PC-9 (cell line): ENCODE results near the gene LAMB1. TPM values are rescaled to one million over a fixed set of nuclear protein-coding genes. Genes with fewer than 3 reads are reported as not detected.
A peak's percentile ranks its signal among the peaks of the same experiment; 100 is the strongest.

Experiments
- BruUV-seq: library from RNA; stranded (reverse); fragments of 400-500 nt; replicated peaks from 2 replicates; lab custom pipeline; 2021; lab: Mats Ljungman, UMichigan
- CTCF ChIA-PET: fragments of 300-600 bp; sonication (Branson Sonifier 250); formaldehyde crosslinking; loops from one replicate; lab custom pipeline; 2022; ENCODE audit warnings: antibody characterized with exemption; lab: Charles Lee
- POLR2A ChIA-PET: fragments of 300-600 bp; sonication (Branson Sonifier 250); formaldehyde crosslinking; loops from one replicate; lab custom pipeline; 2022; ENCODE audit warnings: antibody characterized with exemption; ENCODE audit not compliant: unreplicated experiment; lab: Charles Lee
- DNase-seq, 2 experiments: peaks; one replicate each; pipeline versions ENCODE4 v3.0.0 to v3.0.0-alpha.2; 2015 to 2022; ENCODE audit warnings: mixed read lengths in 1 of 2
- H2AFZ ChIP-seq: fragments of 200-600 bp; sonication (generic); 2 replicates; pipeline ENCODE4 v1.8.1; 2017; ENCODE audit warnings: antibody characterized with exemption
- H3F3A ChIP-seq: fragments of 200-600 bp; sonication (generic); 2 replicates; pipeline ENCODE4 v1.8.1; 2017; ENCODE audit warnings: antibody characterized with exemption, mild to moderate bottlenecking, low read depth; ENCODE audit not compliant: insufficient read depth
- H3K27ac ChIP-seq: fragments of 200-600 bp; sonication (generic); 2 replicates; pipeline ENCODE4 v1.6.1; 2016; ENCODE audit warnings: mixed run types
- H3K27me3 ChIP-seq: fragments of 200-600 bp; sonication (generic); 2 replicates; pipeline ENCODE4 v1.6.1; 2016; ENCODE audit warnings: low read depth, mixed run types; ENCODE audit not compliant: insufficient read depth
- H3K36me3 ChIP-seq: fragments of 200-600 bp; sonication (generic); 2 replicates; pipeline ENCODE4 v1.6.1; 2016; ENCODE audit warnings: low read depth, mixed run types
- H3K4me1 ChIP-seq: fragments of 200-600 bp; sonication (generic); replicated peaks from 2 replicates; pipeline ENCODE4 v1.6.1; 2016; ENCODE audit warnings: mixed run types; ENCODE audit not compliant: insufficient read depth
- H3K4me2 ChIP-seq: fragments of 200-600 bp; sonication (generic); 2 replicates; pipeline ENCODE4 v1.6.1; 2017; ENCODE audit warnings: mixed run types
- H3K4me3 ChIP-seq: fragments of 200-600 bp; sonication (generic); 2 replicates; pipeline ENCODE4 v1.6.1; 2016; ENCODE audit warnings: mixed run types
- H3K79me2 ChIP-seq: fragments of 200-600 bp; sonication (generic); 2 replicates; pipeline ENCODE4 v1.6.1; 2017; ENCODE audit warnings: low read depth, mixed run types
- H3K9me2 ChIP-seq: fragments of 200-600 bp; sonication (generic); 2 replicates; pipeline ENCODE4 v1.8.1; 2017; ENCODE audit warnings: mild to moderate bottlenecking; ENCODE audit not compliant: insufficient read depth
- H3K9me3 ChIP-seq: fragments of 200-600 bp; sonication (generic); 2 replicates; pipeline ENCODE4 v1.8.1; 2016; ENCODE audit warnings: low read depth; ENCODE audit not compliant: insufficient read depth
- H4K20me1 ChIP-seq: fragments of 200-600 bp; sonication (generic); 2 replicates; pipeline ENCODE4 v1.8.1; 2017; ENCODE audit not compliant: insufficient read depth
- EZH2 ChIP-seq: fragments of 200-600 bp; sonication (generic); IDR thresholded peaks from 2 replicates; pipeline ENCODE4 v1.8.0; 2017; ENCODE audit warnings: antibody characterized with exemption, low read depth
- intact Hi-C: fragments of 100-400 bp; cut with micrococcal nuclease; formaldehyde crosslinking; loops from one replicate; pipeline ENCODE4 v1.10.0; 2022; ENCODE audit not compliant: unreplicated experiment
- total RNA-seq: library from RNA; stranded (reverse); gene quantifications from 2 replicates; pipeline ENCODE4 v1.2.3, GENCODE V29; 2021
- TF ChIP-seq, protein P1 (sequence below): fragments of 200-600 bp; sonication (generic); conservative IDR thresholded peaks from 2 replicates; pipeline ENCODE4 v1.6.1; 2017; ENCODE audit warnings: mixed run types, antibody characterized with exemption, mild to moderate bottlenecking, moderate library complexity

The LAMB1 gene
- total RNA-seq, 1 experiment from 2014 or later = 236 TPM

- no peak overlapping the region for H3K4me3 ChIP-seq
- no TSS peak for BruUV-seq
- H3K36me3 ChIP-seq = no peaks in the 10 kb centered on the region
- H3K9me2 ChIP-seq = no peaks in the 10 kb centered on the region
- H3K79me2 ChIP-seq = no peaks in the 10 kb centered on the region
- H3K4me1 ChIP-seq = peaks cover 30% of the 10 kb centered on the region
- TF ChIP-seq, protein P1, sequence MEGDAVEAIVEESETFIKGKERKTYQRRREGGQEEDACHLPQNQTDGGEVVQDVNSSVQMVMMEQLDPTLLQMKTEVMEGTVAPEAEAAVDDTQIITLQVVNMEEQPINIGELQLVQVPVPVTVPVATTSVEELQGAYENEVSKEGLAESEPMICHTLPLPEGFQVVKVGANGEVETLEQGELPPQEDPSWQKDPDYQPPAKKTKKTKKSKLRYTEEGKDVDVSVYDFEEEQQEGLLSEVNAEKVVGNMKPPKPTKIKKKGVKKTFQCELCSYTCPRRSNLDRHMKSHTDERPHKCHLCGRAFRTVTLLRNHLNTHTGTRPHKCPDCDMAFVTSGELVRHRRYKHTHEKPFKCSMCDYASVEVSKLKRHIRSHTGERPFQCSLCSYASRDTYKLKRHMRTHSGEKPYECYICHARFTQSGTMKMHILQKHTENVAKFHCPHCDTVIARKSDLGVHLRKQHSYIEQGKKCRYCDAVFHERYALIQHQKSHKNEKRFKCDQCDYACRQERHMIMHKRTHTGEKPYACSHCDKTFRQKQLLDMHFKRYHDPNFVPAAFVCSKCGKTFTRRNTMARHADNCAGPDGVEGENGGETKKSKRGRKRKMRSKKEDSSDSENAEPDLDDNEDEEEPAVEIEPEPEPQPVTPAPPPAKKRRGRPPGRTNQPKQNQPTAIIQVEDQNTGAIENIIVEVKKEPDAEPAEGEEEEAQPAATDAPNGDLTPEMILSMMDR = no peak
- no peak for TF ChIP-seq EZH2
- ChIA-PET POLR2A (no interaction called here), CTCF (no interaction called here)
- H2AFZ ChIP-seq = no peak overlapping the region
- H4K20me1 ChIP-seq = no peaks in the 10 kb centered on the region
- H3K9me3 ChIP-seq = no peaks in the 10 kb centered on the region
- H3K27ac ChIP-seq = no peak overlapping the region
- DNase-seq = no peak
- no peak overlapping the region for H3K4me2 ChIP-seq
- no peaks in the 10 kb centered on the region for H3K27me3 ChIP-seq
- intact Hi-C loops = no loop called here
- H3F3A ChIP-seq = 0 out of 2 replicates have a peak, but pooled peaks cover 6% of the 10 kb centered on the region
These were observed 17.6 kb upstream of the LAMB1 start for GRCh38 chr7:108020585-108020984.

GRCh38 chr7:108018668-108019067 is 15.7 kb upstream of the LAMB1 start:
- Histone ChIP-seq H2AFZ (no peak overlapping the region), H3K4me1 (peaks cover 44% of the 10 kb centered on the region), H3K4me2 (no peak overlapping the region), H3K9me3 (no peaks in the 10 kb centered on the region), H3K27ac (no peak overlapping the region), H3K9me2 (no peaks in the 10 kb centered on the region), H3F3A (0 out of 2 replicates have a peak, but pooled peaks cover 12% of the 10 kb centered on the region), H4K20me1 (no peaks in the 10 kb centered on the region), H3K27me3 (no peaks in the 10 kb centered on the region), H3K4me3 (no peak overlapping the region), H3K79me2 (no peaks in the 10 kb centered on the region), H3K36me3 (no peaks in the 10 kb centered on the region)
- ChIA-PET POLR2A (no interaction called here), CTCF (no interaction called here)
- TF ChIP-seq EZH2 = no peak
- TF ChIP-seq, protein P1 = no peak
- no peak for DNase-seq
- BruUV-seq = no TSS peak
- intact Hi-C loops = no loop called here

DNA sequence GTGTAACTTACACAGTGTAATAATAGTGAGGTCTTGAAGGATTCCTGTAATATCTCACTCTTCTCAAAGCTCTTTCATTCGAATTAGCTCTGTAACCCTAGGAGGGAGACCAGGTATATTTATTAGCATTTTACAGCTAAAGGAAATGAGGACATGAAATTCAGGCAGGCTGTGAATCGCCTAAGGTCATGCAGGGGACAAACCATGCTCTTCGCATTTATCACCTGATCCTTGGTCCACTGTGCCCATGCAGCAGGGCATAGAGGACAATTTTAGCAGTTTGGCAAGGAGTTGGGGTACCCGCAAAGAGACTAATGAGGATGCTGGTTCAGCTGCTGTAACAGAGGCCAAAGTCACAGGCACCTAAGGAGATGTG is 14.8 kb upstream of the LAMB1 start:
- intact Hi-C loops = no loop called here
- DNase-seq = no peak
- no peak overlapping the region for H3K4me3 ChIP-seq
- no peaks in the 10 kb centered on the region for H3K36me3 ChIP-seq
- BruUV-seq = no TSS peak
- H3K79me2 ChIP-seq = no peaks in the 10 kb centered on the region
- POLR2A ChIA-PET = no interaction called here
- TF ChIP-seq EZH2 = no peak
- TF ChIP-seq, protein P1 = no peak
- H2AFZ ChIP-seq = no peak overlapping the region; the same call in 1 of the 2 replicates
- no peaks in the 10 kb centered on the region for H4K20me1 ChIP-seq
- H3K27ac ChIP-seq = no peak overlapping the region
- H3F3A ChIP-seq = 0 out of 2 replicates have a peak, but pooled peaks cover 12% of the 10 kb centered on the region
- peak overlapping the region; percentile 2; the same call in 1 of the 2 replicates for H3K4me2 ChIP-seq
- H3K4me1 ChIP-seq = peaks cover 41% of the 10 kb centered on the region
- CTCF ChIA-PET = interaction anchor here (0.6 kb wide), 1 partner anchor 143 kb away, joined by 4 read pairs; no protein-coding TSS in a partner anchor
- H3K9me2 ChIP-seq = no peaks in the 10 kb centered on the region
- H3K27me3 ChIP-seq = no peaks in the 10 kb centered on the region
- H3K9me3 ChIP-seq = no peaks in the 10 kb centered on the region
